SK-N-MC (cell line): ENCODE results near the gene WNT6.

Source experiments
- EZH2 ChIP-seq: fragments of 200-600 bp; sonication (generic); IDR thresholded peaks from one replicate; pipeline ENCODE4 v1.6.1; 2017; ENCODE audit warnings: antibody characterized with exemption
- FOXP2 ChIP-seq: optimal IDR thresholded peaks from 2 replicates; pipeline ENCODE3; 2011; ENCODE audit warnings: mild to moderate bottlenecking, moderate library complexity; ENCODE audit not compliant: insufficient read depth; ENCODE audit errors: extremely low read length, control extremely low read depth
- POLR2AphosphoS5 ChIP-seq: IDR thresholded peaks from 2 replicates; pipeline ENCODE4 v1.6.1; 2012; ENCODE audit warnings: mild to moderate bottlenecking, low read depth, low read length, borderline replicate concordance

DNA sequence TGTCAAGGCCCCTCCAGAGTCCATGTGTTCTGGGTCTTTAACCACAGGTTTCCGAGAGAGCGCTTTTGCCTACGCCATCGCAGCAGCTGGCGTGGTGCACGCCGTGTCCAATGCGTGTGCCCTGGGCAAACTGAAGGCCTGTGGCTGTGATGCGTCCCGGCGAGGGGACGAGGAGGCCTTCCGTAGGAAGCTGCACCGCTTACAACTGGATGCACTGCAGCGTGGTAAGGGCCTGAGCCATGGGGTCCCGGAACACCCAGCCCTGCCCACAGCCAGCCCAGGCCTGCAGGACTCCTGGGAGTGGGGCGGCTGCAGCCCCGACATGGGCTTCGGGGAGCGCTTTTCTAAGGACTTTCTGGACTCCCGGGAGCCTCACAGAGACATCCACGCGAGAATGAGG lies 30.3 kb downstream of the WNT6 start:
- TF ChIP-seq EZH2 = no peak
- no peak for TF ChIP-seq POLR2AphosphoS5
- TF ChIP-seq FOXP2 = no peak
